Activated B cell treated with CpG ODN at 0.5 μM for 24 hours (primary cell): ENCODE data around the gene THSD4. TPM values are rescaled to one million over a fixed set of nuclear protein-coding genes. Genes with fewer than 3 reads are reported as not detected.

Experiments
- ATAC-seq: fragments of 200-7000 bp; cut with Tn5 transposase; one replicate; pipeline ENCODE4 v1.10.0; 2021; ENCODE audit warnings: low read depth, mild to moderate bottlenecking, moderate library complexity
- CTCF ChIA-PET: fragments of 350-600 bp; sonication (Branson Sonifier 250); formaldehyde crosslinking; loops from one replicate; lab custom pipeline; 2021; ENCODE audit warnings: antibody characterized with exemption; lab: Charles Lee
- POLR2A ChIA-PET: fragments of 350-600 bp; sonication (Branson Sonifier 250); formaldehyde crosslinking; loops from one replicate; lab custom pipeline; 2021; ENCODE audit warnings: antibody characterized with exemption; lab: Charles Lee
- DNase-seq: peaks from one replicate; pipeline ENCODE4 v3.0.0; 2022
- H3K27ac Mint-ChIP-seq: one replicate; pipeline ENCODE4 v1.8.0; 2020; ENCODE audit warnings: mixed read lengths
- H3K27me3 Mint-ChIP-seq: one replicate; pipeline ENCODE4 v1.8.0; 2021; ENCODE audit warnings: mixed read lengths
- H3K36me3 Mint-ChIP-seq: one replicate; pipeline ENCODE4 v1.8.0; 2021; ENCODE audit warnings: low read depth, mixed read lengths
- H3K4me1 Mint-ChIP-seq: one replicate; pipeline ENCODE4 v1.8.0; 2021; ENCODE audit warnings: mixed read lengths
- H3K4me3 Mint-ChIP-seq: one replicate; pipeline ENCODE4 v1.8.0; 2020; ENCODE audit warnings: mild to moderate bottlenecking, mixed read lengths
- H3K9me3 Mint-ChIP-seq: one replicate; pipeline ENCODE4 v1.8.0; 2020; ENCODE audit warnings: mixed read lengths
- intact Hi-C: fragments of 100-400 bp; cut with micrococcal nuclease; formaldehyde crosslinking; loops from one replicate; pipeline ENCODE4 v1.15.1; 2024
- total RNA-seq: library from RNA; stranded (reverse); gene quantifications from 2 replicates; pipeline ENCODE4 v1.2.3, GENCODE V29; 2022
- TF ChIP-seq, protein P1 (sequence below): fragments of 200-600 bp; IDR thresholded peaks from one replicate; pipeline ENCODE4 v1.8.0; 2022; ENCODE audit warnings: antibody characterized with exemption, mild to moderate bottlenecking

Gene THSD4
- total RNA-seq, 1 donor from 2014 or later = not detected

DNA sequence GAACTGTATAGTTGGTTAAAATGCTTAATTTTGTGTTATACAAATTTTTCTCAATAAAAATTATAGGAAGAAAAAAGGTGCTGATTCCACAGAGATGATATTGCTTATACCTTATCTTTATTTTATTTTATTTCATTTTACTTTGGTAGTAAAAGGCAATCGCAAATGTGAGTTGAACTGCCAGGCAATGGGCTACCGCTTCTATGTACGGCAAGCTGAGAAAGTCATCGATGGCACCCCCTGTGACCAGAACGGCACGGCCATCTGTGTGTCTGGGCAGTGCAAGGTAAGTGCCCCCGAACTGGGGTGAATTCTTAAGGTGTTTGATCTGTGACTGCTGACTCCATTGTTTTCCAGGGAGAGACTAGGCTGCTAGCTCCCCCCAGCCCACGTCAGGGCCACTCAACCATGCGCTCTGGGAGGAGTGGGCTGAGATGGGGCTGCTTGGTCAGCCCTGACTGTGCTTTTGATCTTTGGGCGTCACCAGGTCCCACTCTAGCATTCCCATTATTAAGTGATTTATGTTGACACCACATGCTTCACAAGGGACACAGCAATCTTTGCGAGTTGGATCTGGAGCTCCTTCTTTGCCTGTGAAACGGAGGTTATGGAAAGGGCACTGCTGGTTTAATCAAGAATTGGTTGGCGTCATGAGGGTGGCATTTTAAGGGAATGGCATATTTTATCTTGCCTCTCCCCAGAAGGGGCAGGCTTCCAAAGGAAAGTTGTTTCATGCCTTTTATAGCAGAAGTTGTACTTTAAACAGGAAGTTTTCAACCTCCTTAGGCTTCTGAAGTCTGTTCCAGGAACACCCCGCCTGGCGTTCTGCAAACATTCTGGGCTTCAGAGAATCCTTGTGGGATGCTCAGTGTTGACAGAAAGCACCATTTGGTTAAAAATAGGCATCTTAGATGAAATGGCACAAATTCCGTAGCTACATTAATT is 296.5 kb downstream of the THSD4 start:
- H3K4me3 Mint-ChIP-seq = no peak overlapping the region
- ChIA-PET CTCF (no interaction called here), POLR2A (no interaction called here)

DNA sequence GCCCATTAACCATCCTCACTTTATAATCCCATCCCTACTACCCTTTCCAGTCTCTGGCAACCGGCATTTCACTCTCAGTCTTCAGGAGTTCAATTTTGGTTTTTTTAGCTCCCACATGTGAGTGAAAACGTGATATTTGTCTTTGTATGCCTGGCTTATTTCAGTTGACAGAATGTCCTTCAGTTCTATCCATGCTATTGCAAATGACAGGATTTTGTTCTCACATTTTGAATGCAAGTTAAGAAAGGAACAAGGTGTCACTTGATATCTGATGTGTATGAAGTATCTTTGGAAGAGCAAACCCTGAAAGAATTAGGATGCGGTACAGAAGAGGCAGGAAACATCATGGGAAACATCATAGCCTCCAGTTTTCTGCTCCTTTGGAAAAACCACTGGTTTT is 298.1 kb downstream of the THSD4 start:
- Mint-ChIP-seq H3K27me3 (peaks cover 6% of the 10 kb centered on the region), H3K27ac (no peak overlapping the region), H3K36me3 (no peaks in the 10 kb centered on the region), H3K4me1 (no peaks in the 10 kb centered on the region), H3K4me3 (no peak overlapping the region), H3K9me3 (no peaks in the 10 kb centered on the region)
- ATAC-seq (no peak), DNase-seq (no peak)
- CTCF ChIA-PET = no interaction called here
- TF ChIP-seq, protein P1, sequence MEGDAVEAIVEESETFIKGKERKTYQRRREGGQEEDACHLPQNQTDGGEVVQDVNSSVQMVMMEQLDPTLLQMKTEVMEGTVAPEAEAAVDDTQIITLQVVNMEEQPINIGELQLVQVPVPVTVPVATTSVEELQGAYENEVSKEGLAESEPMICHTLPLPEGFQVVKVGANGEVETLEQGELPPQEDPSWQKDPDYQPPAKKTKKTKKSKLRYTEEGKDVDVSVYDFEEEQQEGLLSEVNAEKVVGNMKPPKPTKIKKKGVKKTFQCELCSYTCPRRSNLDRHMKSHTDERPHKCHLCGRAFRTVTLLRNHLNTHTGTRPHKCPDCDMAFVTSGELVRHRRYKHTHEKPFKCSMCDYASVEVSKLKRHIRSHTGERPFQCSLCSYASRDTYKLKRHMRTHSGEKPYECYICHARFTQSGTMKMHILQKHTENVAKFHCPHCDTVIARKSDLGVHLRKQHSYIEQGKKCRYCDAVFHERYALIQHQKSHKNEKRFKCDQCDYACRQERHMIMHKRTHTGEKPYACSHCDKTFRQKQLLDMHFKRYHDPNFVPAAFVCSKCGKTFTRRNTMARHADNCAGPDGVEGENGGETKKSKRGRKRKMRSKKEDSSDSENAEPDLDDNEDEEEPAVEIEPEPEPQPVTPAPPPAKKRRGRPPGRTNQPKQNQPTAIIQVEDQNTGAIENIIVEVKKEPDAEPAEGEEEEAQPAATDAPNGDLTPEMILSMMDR = no peak
- intact Hi-C loops = no loop called here
- POLR2A ChIA-PET = no interaction called here

More for the DNA sequence above, 296.5 kb downstream of the THSD4 start:
- H3K36me3 Mint-ChIP-seq = no peaks in the 10 kb centered on the region
- TF ChIP-seq, protein P1 = no peak
- no peak for ATAC-seq
- no peaks in the 10 kb centered on the region for H3K4me1 Mint-ChIP-seq
- peaks cover 10% of the 10 kb centered on the region for H3K27me3 Mint-ChIP-seq
- no peaks in the 10 kb centered on the region for H3K9me3 Mint-ChIP-seq
- no peak overlapping the region for H3K27ac Mint-ChIP-seq
- intact Hi-C loops = no loop called here
- DNase-seq = no peak

DNA sequence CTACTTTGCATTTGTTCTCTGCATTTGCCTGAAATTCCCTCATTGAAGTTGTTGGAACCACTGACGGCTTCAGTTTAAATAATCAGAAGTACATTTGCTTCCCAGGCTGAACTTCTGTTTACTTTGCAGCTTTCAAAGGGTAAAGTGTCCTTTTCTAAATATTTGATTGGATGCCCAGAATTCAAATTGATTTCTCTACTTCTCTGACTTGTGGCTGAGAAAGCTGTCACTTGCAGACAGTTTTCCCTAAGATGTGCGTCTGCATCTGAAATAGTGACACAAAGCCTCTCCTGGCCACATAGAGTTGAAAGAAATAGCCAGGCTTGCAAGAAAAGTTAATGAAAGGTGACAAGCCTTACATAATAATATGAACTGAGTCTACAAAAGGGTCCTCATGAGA is 299.6 kb downstream of the THSD4 start:
- Mint-ChIP-seq H3K36me3 (no peaks in the 10 kb centered on the region), H3K4me3 (no peak overlapping the region), H3K4me1 (no peaks in the 10 kb centered on the region), H3K27ac (no peak overlapping the region), H3K27me3 (peaks cover 2% of the 10 kb centered on the region), H3K9me3 (no peaks in the 10 kb centered on the region)
- intact Hi-C loops = no loop called here
- POLR2A ChIA-PET = no interaction called here
- CTCF ChIA-PET = no interaction called here
- no peak for DNase-seq
- TF ChIP-seq, protein P1 = no peak
- no peak for ATAC-seq

DNA sequence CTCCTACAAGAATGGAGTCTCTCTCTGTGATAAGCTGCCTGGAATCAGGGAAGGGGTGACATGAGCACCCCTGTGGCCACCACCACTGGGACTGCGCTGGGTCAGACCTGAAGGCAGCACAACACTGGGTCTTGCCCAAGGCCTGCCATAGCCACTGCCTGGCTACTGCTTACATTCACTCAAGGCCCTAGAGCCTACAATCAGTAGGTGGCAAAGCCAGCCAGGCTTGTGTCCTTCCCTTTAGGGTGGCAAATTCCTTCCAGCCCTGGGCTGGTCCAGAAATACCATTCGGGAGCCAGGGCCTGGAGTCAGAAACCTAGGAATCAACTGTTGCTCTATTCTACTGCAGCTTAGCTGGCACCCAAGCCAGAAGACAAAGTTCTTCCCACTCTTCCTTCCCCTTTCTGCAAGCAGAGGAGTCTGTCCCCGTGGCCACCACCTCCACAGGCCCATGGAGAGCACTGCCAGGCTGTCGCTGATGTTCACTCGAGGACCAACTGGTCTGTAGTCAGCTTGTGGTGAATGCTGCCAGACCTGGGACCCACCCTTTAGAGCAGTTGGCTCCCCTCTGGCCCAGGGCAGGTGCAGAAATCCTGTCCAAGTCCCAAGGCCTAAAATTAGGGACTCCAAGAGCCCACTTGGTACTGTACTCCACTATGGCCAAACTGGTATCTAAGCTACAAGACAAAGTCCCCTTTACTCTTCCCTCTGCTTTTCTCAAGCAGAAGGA is 307.4 kb downstream of the THSD4 start:
- ATAC-seq (no peak), DNase-seq (no peak)
- Mint-ChIP-seq H3K4me3 (no peak overlapping the region), H3K9me3 (no peaks in the 10 kb centered on the region), H3K36me3 (no peaks in the 10 kb centered on the region), H3K27me3 (peaks cover 10% of the 10 kb centered on the region), H3K4me1 (no peaks in the 10 kb centered on the region), H3K27ac (no peak overlapping the region)
- POLR2A ChIA-PET = no interaction called here
- TF ChIP-seq, protein P1 = no peak
- intact Hi-C loops = no loop called here
- CTCF ChIA-PET = no interaction called here

DNA sequence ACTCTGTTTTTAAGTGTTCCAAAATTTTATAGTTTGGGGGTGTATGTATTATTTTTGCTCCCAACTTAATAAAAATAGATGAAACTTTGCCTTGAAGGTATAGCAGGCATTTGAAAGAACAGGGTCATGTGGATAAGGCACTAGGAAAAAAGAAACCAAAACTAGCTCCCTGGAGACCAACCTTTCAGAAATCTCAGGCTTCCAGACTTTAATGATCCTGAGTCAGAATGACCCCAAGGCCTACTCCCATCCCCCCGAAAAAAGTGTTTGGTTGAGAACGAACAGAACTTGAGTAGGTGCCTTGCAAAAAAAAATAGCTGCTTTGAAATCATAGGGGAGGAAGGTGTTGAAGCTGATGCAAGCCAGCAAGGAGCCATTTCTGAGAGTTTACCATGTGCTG is 309.5 kb downstream of the THSD4 start:
- no peak for ATAC-seq
- Mint-ChIP-seq H3K27me3 (peaks cover 12% of the 10 kb centered on the region), H3K4me1 (no peaks in the 10 kb centered on the region), H3K27ac (no peak overlapping the region), H3K4me3 (no peak overlapping the region), H3K9me3 (no peaks in the 10 kb centered on the region), H3K36me3 (no peaks in the 10 kb centered on the region)
- intact Hi-C loops = no loop called here
- TF ChIP-seq, protein P1 = no peak
- ChIA-PET POLR2A (no interaction called here), CTCF (interaction anchor here (0.7 kb wide), 1 partner anchor 271 kb away, joined by 3 read pairs; no protein-coding TSS in a partner anchor)
- DNase-seq = no peak
